ENCODE results near the gene KLHDC4.
"Not testable (repeated sequence)": the region's sequence is repeated elsewhere in the genome, so short reads cannot be mapped to it uniquely, and the experiment has no call there.

The KLHDC4 gene

DNA sequence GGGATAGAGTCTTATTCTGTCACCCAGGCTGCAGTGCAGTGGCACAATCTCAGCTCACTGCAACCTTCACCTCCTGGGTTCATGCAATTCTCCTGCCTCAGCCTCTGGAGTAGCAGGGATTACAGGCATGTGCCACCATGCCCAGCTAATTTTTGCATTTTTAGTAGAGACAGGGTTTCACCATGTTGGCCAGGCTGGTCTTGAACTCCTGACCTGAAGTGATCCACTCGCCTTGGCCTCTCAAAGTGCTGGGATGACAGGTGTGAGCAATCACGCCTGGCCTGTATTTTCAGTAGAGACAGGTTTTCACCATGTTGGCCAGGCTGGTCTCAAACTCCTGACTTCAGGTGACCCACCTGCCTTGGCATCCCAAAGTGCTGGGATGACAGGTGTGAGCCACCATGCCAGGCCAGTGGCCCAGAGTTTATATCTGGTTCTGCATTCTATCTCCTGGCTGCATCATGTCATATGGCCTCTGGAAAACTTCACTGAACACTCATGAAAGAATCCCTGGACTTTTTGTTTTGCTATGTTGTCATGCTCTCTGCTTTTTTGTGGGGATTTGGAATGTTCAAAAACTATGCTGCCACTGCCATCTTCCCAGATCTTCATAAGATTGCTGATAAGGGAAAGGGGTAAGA is 21.8 kb upstream of the KLHDC4 start:
- DNase-seq, result not testable (repeated sequence)

DNA sequence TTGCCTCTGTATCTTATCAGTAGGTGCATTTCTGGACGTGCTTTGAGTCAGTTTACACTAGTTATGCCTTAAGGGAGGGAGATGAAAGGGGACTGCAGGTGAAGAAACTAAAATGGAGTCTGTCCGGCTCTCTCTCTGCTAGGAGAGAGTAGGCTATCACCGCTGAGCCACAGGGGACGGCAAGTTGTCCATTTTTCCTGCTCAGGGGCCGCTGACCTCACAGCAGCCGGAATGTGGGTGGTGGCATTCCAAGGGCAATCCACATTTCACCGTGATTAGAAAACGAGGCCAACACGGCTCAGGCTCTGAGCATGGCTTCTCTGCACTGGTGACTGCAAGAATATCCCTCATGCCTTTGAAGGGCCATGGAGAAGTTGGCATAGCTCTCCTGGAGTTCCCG is 19.0 kb upstream of the KLHDC4 start:
- DNase-seq, result no peak

DNA sequence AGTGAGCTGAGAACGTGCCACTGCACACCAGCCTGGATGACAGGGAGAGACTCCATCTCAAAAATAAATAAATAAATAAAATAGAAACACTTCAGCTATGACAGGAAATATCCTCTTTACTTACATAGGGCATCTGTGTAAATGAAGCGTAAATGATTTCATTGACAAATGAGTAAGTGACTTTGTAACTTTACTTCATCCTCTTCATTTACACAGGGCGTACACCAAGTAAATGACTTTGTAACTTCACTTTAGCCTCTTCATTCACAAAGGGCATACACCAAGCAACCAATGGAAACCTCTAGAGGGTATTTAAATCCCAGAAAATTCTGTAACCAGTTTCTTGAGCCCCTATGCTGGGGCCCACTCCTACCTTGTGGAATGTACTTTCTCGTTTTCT is 16.2 kb upstream of the KLHDC4 start:
- no peak for DNase-seq

DNA sequence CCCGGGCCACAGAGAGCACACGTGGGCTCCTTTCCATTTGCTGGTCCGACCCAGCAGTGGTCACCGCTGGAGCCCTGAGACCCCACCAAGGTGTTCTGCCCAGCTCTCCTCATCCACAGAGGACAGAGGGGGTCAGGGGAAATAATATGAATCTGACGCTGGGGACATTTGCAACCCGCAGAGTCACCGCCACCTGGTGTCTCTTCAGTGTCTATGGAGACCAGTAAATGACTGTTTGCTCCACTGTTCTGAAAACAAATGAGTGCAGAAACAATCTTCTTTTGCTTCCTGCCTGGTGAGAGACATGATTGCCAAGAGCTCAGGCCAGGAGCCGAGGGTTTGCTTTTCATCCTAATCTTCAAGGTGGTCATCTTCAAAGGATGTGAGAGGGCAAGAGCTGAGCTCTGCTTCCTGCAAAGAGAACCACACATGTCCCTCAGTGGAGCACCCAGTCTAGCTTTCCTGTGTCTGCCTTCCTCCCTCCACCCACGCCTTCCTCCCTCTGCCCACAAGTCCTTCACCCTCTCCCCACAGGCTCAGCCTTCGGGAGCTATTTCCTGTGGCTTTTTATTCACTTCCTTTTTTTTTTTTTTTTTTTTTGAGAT is 14.7 kb upstream of the KLHDC4 start:
- peak; percentile 43 for DNase-seq

DNA sequence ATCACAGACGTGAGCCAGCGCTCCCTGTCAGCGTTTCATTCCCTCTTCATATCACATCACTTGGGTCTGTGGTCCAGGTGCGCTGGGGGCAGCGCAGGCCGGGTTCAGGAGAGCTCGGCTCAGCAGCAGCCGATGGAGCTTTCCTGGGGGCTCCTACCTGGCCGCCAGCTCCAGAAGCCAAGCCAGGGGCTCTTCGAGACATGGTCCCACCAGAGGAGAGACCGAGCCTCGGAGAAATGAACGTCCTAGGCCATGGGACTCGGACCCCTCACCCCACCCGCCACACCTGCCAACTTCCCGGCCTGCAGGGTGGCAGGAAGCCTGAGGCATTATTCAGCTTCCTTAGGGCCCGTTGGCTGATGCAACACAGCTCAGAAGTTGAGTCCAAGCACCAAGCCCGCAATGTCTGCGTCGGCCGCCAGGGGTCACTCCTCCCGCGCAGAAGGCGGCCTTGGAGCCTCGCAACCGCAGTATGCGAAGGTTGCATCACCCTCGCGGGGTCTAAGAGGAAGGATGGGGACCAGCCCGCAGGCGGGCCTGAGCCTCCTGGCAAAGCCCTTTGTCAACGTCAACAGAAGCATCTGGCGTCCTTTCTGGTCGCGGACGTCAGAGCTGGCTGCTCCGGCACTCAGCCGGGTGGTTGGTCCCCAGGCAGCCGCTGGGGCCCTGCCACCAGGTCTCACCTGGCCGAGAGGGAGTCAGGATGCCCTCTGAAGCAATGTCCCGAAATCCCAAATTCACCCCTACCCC is 13.2 kb upstream of the KLHDC4 start:
- peak; percentile 93 for DNase-seq

DNA sequence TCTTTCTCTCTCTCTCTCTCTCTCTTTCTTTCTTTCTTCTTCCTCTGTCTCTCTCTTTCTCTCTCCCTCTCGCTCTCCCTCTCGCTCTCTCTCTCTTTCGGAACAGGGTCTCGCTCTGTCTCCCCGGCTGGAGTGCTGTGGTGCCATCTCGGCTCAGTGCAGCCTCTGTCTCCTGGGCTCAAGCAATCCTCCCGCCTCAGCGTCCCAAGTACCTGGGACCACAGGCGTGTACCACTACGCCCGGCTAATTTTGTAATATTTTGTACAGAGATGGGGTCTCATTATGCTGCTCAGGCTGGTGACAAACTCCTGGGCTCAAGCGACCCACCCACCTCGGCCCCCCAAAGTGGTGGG is 12.7 kb upstream of the KLHDC4 start:
- DNase-seq, result no peak

DNA sequence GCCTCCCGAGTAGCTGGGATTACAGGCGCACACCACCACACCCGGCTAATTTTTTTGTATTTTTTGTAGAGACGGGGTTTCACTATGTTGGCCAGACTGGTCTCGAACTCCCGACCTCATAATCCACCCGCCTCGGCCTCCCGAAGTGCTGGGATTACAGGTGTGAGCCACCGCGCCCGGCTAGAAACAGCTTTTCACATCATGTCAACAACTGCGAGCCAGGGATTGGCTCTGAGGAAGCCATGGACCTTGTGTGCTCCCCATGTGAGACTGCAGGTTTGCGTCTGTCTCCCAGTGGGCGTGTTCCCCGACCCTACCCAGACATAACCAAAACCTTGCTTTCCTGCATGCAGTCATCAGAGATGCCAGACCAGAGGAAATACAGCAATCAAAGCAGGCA is 8.1 kb upstream of the KLHDC4 start:
- not testable (repeated sequence) for DNase-seq

DNA sequence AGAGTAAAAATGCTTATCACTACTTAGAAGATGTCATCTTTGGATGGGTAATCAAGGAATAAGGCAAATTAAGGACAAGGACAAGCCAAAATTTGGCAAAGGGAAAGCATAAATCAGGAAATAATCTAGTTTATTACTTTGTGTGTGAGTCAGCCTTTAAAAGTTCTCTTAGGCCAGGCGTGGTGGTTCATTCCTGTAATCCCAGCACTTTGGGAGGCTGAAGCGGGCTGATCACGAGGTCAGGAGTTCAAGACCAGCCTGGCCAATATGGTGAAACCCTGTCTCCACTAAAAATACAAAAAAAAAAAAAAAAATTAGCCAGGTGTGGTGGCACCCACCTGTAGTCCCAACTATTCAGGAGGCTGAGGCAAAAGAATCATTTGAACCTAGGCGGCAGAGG is 1.7 kb upstream of the KLHDC4 start:
- DNase-seq, result not testable (repeated sequence)

DNA sequence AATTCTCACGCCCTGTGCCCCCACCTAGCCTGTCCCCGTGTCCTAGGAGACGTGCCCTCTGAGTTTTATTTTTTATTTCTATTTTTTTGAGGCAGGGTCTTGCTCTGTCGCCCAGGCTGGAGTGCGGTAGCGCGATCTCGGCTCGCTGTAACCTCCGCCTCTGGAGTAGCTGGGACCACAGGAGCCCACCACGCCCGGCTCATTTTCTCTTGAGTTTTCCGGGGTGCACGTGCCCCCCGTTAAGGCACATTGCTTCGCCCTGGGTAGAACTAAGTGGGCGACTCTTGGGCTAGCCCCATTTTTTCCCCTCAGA is 655 bp upstream of the KLHDC4 start:
- no peak for DNase-seq

DNA sequence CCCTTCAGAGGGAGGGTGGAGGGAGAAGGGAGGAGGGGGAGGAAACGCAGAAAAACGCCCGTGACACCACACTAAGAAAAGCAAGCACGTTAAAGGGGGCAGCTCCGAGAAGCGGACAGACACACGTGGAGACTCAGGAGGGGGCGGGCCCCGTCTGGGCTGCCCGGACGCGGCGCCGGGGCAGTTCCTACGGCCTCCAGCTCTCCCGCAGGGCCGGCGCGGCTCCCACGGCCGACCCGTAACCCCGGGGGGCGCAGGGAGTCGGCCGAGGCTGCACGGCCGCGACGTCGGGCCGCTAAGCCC is 362 bp downstream of the KLHDC4 start:
- DNase-seq, result peak; percentile 46

DNA sequence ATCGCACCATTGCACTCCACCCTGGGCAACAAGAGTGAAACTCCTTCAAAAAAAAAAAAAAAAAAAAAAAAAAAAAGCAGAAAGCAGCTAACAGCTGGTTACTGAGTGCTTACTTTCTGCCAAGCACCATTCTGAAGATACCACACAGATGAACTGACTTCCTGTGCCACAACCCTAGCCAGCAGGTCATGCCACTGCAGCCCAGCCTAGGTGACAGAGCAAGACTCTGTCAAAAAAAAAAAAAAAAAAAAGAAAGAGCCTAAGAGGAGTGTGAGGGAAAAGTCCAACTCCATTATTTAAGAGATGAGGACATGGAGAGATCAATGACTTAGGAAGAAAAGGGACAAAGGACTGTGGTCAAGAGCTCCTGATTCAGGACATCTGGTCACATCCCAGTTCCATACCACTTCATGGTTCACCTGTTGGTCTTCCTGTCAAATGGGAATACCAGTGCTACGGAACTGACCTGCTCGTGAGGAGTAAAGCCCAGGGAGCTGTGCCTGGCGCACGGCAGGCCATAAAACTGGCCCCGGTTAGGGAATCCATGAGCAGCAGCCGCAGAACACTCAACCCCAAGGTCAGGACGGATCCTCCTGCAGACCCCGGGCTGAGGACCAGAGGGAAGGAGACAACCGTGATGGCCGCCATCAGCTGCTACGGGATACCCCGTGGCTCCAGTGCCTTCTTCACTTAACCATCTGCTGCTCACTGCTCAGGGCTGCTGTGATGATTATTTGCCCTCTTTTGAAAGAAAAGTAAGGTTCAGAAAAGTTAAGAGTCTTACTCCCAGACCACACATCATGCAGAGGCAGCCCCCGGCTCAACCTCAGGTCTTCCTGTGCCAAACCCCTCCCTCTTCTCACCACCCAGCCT is 950 bp downstream of the KLHDC4 start:
- DNase-seq, result no peak

DNA sequence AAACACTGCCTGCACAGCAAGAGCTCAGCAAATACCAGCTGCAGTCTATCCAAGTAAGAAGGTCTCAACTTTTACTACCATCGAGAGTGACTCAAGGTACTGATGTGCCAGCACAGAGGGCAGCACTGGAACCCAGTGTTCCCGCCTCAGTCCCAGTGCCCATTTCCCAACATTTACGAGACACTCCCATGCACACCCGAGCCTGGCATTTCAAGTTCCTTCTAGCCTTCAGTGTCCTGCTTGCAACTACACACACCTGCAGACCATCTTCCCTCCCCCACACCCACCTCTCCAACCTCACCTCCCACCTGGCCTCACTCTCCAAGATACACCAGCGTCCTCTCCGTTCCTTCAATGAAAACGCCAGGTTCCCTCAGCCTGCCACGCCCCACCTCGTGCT is 3.2 kb downstream of the KLHDC4 start:
- no peak for DNase-seq

DNA sequence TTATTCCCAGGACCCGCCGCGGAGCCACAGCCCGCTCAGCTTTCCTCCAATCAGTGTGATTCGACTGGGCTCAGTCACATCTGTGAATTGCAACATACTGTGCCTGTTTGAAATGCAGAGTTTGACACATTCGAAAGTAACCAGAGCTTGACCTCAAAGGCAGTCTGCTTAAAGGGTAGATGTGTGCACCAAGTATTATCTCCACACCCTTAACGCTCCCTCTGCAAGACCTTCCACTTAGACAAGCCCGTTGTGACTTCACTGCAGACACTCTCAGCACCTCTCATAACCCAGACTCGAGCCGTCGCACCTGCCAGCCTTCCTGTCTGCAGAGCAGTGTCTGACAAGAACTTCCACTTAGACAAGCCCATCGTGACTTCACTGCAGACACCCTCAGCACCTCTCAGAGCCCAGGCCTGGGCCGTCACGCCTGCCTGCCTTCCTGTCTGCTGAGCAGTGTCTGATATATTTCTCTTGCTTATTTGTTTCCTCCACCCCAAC is 3.7 kb downstream of the KLHDC4 start:
- no peak for DNase-seq

DNA sequence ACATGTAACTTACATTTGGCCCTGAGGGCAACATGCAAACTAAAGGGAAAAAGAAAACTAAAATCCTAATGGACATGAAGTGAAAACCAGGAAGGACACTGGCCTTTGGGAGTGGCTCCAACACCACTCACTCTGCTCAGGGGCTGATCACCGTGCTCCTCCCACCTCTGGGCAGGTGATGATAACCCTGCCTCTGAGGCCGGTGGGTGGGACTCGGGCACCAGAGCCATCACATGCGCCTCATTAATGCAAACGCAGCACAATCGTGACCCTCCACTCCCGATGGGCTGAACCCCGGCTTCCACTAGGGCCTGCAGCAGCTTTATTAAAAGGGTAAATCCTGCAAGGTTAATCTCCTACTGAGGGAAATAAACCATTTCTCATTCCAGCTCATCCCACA is 4.7 kb downstream of the KLHDC4 start:
- DNase-seq, result no peak

DNA sequence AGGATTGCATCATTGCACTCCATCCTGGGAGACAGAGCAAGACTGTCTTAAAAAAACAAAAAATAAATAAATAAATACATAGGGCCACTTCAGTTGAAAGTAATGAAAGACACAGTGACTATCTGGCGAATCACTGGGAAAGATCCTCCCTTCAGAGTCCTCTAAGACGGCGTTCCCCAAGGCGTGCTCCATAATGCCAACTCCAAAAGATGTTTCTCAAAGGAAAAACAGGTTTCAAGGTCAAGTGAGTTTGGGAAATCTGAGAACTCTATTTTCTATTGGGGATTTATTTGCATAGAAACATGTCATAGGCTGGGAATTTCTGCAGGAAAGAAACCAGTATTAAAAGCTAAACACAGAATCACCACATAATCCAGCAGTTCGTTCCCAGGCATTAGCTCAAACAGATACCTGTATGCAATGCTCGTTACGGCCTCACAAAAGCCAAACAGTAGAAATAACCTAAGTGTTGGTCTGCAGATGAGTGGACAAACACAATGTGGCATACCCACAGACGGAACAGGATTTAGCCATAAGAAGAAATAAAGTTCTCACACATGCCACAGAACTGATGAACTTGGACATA is 7.9 kb downstream of the KLHDC4 start:
- no peak for DNase-seq

DNA sequence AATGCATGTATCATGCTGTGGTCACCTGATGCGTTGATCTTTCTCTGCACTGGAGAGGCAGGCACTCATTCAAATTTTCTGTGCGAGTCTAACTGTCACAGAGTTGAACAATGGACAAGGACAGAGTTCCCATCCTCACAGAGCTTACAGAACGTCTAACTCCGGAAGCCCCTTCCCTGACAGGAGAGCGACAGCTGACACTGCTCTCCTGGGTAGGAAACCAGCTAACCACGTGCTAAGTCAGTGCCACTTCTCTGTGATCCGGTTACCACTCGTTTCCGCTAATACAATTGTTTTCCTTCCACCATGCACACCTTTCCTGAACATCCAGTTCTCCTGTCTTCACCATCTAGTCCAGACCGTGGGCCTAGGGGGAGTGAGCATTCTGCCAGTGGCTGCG is 11.3 kb downstream of the KLHDC4 start:
- no peak for DNase-seq

DNA sequence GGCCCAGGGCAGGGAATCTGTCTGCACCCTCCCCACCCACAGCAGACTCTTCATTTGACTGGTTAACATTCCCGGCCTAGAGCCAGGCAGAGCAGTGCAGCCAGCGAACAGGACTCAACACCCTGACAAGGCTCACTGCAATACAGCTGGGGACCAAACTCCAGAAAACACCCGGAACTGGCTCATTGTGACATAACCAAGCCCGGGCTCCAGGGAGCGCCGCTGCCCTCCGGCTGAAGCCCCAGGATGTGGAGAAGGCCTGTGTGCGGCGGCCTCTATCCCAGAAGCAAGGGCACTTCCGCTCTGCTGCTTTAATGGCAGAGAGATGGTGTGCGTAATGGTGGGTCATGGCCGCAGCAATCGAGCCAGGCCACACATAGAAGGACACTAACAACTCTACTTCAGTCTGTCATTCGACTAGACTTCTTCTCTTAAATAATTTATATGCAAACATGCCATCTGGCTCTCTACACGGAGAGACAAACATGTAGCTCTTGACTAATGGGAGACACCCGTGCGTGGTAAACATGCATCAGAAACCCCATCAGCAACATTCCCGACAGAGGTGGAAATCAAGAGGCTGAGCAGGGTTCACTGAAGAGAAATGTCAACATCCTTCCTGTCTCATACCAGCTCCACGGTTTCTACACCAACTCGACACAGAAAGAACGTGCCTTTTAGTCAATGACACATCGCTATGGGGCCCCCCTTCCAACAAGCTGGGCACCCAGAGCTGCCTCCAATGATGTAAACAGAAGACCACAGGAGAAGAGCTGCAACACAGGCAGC is 18.0 kb downstream of the KLHDC4 start:
- no peak for DNase-seq

DNA sequence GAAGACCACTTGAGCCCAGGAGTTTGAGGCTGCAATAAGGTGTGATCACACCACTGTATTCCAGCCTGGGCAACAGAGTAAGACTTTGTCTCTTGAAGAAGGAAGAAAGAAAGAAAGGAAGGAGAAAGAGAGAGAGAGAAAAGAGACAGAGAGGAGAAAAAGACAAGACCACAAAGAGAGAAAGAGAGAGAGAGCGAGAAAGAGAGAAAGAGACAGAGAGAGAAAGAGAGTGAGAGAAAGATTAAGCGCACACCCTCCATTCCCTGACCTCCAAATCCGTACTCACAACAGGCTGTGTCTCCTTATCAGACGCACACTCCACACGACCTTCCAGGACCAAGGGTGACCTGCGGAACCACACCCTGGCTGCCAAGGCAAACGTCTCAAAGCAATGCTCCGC is 19.6 kb downstream of the KLHDC4 start:
- DNase-seq, result no peak

DNA sequence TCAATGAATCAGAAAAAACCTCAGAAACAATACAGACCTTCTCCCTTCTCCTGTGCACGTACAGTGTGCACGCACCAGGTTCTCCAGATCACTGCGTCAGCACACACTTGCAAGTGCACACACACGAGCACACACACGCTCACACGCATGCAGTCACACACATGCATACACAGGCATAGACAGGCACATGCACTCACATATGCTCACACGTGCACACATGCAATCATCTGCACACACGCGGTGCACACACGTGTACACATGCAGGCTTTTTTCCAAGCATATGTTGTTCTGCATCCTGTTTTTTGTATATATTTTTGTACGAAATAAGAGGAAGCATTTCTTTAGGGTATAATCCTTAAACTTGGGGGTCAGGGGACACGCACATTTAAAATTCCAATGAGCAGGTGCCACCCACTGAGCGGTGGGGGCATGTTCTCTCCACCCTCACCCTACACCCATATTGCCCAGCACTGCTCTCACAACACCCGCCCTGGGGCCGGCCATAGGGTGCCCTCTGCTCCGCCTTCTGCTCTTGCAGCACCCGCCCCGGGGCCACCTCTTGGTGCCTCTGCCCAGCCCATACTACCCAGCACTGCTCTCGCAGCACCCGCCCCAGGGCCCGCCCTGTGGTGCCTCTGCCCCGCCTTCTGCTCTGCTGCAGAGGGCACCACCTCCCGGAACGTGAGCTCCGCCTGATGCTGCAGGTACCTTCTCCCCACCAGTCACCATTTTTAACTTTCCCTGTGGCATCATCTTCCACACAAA is 20.9 kb downstream of the KLHDC4 start:
- no peak for DNase-seq

DNA sequence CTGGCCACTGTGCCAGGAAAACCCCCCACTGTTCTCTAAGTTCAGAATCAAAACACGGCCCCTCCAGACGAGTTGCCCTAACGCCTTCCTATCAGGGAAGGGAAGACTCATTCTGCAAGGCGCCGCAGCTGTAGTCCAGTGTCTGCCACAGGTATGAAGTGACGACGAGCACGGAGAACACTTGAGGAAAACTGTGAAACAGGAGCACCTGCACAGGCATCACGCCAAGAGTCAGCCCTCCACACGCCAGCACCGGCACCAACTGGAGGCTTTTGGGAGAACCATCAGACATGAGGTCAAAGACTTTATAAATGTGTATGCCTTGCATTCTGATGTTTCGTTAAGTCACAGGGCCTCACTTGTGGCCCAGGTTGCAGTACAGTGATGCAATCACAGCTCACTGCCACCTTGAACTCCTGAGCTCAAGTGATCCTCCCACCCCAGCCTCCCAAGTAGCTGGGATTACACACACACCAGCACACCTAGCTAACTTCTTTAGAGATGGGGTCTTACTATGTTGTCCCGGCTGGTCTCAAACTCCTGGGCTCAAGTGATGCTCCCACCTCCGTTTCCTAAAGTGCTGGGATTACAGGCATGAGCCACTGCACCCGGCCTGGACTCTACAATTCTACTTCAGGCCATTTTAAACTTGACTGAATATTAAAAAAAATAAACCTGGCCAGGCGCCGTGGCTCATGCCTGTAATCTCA is 22.9 kb downstream of the KLHDC4 start:
- DNase-seq, result no peak
